Islet of Langerhans (tissue), 1 donor: Measurements from ENCODE around the gene ZNF571.

Experiments used
- FAIRE-seq: peaks from one replicate; lab custom pipeline; 2011; peaks lifted over from hg19 to GRCh38; lab: Jason Lieb, UNC

Gene ZNF571

GRCh38 chr19:37594304-37594981, at the start of gene ZNF571, which contains the start of gene ZNF540:
TSS of gene ZNF571 (minus strand) at chr19:37594792. CDS start at chr19:37586676, 8,116 bp downstream.
TSS of gene ZNF540 (plus strand) at chr19:37594876. CDS start at chr19:37598448, 3,572 bp downstream.
- peak; percentile 45 for FAIRE-seq

- FAIRE-seq, result no peak
These were observed 40.8 kb upstream of the ZNF571 start for GRCh38 chr19:37635076-37636056.

GRCh38 chr19:37594982-37595382, 390 bp upstream of the ZNF571 start:
- FAIRE-seq, result no peak

- no peak for FAIRE-seq
These were observed 642 bp downstream of the ZNF571 start for GRCh38 chr19:37593996-37594303.

- FAIRE-seq, result no peak
These were observed 11.3 kb downstream of the ZNF571 start for GRCh38 chr19:37583340-37583739.

- peak; percentile 74 for FAIRE-seq
These were observed 22.4 kb downstream of the ZNF571 start for GRCh38 chr19:37572203-37572602.

- FAIRE-seq, result no peak
These were observed 29.3 kb downstream of the ZNF571 start for GRCh38 chr19:37565370-37565669.

- FAIRE-seq, result no peak
These were observed 29.8 kb downstream of the ZNF571 start for GRCh38 chr19:37564624-37565369.

GRCh38 chr19:37563518-37563917, 31.1 kb downstream of the ZNF571 start:
- FAIRE-seq, result no peak

GRCh38 chr19:37551129-37551993, 43.2 kb downstream of the ZNF571 start:
- no peak for FAIRE-seq

GRCh38 chr19:37537391-37537947, 57.1 kb downstream of the ZNF571 start:
- no peak for FAIRE-seq

- no peak for FAIRE-seq
These were observed 74.7 kb downstream of the ZNF571 start for GRCh38 chr19:37519890-37520289.
